ENCODE measurements around the gene TBC1D24.
A peak's percentile ranks its signal among the peaks of the same experiment; 100 is the strongest.
"Not testable (repeated sequence)": the region's sequence is repeated elsewhere in the genome, so short reads cannot be mapped to it uniquely, and the experiment has no call there.

The TBC1D24 gene

GRCh38 chr16:2518823-2519710, 44.1 kb downstream of the TBC1D24 start:
- DNase-seq = no peak

DNA sequence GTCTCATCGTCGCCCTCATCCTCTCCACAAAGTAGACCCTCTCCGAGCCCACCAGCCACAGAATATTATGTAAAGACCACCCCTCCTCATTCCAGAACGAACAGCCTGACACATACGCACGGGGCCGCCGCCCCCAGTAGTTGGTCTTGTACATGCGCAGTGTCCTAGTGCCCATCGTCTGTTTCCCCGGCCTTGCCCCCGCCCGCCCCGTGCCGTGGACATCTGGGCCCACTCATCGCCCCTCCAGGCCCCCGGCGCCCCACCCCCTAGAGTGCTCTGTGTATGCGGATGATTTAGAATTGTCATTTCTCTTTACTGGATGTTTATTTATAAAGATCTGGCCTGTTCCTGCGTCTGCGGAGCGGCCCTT, 44.8 kb downstream of the TBC1D24 start:
- no peak for DNase-seq

GRCh38 chr16:2520097-2520783, 45.3 kb downstream of the TBC1D24 start, which contains the start of gene AMDHD2:
AMDHD2 (plus strand) TSS chr16:2520371; CDS start chr16:2520459, 88 bp downstream.
- DNase-seq = peak; percentile 90

- DNase-seq = no peak
Observed at GRCh38 chr16:2520784-2521531, 46.0 kb downstream of the TBC1D24 start.

DNA sequence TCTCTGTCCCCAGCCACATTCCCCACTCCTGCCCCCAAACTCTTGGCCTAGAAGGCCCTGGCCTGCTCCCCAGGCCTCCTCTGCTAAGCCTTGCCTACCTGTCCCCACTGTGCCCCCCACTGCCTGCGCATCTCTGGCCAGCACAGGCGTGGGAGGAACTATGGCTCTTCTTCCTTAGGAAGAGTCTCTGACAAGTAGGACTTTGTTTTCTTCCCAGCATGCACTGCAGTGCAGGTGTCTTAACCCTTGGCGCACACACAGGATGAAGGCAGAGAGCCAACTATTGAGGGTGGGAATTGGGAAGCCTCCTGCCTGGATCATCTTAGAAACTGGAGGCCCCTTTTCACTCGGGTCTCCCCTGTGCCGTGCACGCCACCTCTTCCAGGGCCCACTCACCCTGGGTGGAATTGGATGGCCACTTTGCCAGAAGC, 48.9 kb downstream of the TBC1D24 start:
- no peak for DNase-seq

GRCh38 chr16:2524339-2524938, 49.5 kb downstream of the TBC1D24 start:
- no peak for DNase-seq

DNA sequence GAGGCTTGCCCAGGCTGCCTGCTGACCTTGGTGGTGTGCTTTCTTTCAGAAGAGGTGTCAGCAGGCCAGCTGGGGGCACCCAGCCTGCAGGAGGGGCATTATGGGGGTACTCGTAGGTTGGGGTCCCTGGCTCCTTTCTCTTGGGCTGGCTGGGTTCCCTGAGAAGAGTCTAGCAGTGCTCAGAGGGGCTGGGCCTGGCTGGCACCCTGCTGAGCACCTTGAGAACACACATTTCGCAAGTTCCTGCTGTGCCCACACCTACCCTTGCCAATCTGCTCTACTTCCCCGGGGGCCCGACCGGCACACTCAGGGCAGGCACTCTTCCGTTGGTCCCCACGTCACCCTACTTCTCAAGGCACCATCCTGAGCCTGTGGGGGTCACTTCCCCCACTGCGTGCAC, 51.2 kb downstream of the TBC1D24 start:
- DNase-seq = no peak

DNA sequence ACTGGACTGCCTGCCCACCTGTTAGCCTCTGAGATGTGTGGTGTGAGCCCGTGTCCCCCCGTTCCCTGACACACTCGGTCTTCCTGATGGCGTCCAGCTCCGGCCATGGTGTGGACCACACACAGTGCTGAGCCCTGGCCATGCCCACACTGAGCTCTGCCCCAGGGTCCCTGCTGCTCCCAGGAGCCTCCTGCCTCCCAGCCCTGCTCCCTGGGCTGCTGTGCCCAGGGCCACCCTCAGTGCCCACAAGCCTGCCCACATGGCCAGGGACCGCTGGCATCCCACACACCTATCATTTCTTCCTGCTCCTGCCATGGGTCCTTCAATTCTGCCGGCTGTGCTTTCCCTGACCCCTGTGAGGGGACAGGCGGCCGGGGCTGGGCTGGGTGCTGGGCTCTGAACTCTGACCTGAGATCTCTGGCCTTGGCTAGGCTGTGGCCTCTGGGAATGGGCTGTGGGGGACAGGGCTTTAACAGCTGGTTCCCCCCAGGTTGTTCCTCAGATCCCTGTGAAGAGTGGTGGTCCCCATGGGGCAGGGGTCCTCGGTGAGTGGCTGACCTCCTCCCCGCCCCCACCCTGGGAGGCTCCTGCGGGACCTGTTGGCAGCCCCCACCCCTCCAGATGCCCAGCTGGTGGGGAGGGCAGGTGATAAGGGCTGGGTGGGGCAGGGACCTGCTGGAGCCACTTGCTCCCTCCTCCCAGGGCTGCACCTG, 52.3 kb downstream of the TBC1D24 start:
- DNase-seq = no peak

DNA sequence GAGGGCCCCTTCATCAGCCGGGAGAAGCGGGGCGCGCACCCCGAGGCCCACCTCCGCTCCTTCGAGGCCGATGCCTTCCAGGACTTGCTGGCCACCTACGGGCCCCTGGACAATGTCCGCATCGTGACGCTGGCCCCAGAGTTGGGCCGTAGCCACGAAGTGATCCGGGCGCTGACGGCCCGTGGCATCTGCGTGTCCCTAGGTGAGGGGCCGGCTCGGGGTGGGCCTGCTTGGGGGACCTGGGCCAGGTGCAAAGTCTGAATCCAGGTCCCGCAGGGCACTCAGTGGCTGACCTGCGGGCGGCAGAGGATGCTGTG, 52.8 kb downstream of the TBC1D24 start:
- no peak for DNase-seq

GRCh38 chr16:2528161-2529060, 53.5 kb downstream of the TBC1D24 start:
- DNase-seq = no peak

DNA sequence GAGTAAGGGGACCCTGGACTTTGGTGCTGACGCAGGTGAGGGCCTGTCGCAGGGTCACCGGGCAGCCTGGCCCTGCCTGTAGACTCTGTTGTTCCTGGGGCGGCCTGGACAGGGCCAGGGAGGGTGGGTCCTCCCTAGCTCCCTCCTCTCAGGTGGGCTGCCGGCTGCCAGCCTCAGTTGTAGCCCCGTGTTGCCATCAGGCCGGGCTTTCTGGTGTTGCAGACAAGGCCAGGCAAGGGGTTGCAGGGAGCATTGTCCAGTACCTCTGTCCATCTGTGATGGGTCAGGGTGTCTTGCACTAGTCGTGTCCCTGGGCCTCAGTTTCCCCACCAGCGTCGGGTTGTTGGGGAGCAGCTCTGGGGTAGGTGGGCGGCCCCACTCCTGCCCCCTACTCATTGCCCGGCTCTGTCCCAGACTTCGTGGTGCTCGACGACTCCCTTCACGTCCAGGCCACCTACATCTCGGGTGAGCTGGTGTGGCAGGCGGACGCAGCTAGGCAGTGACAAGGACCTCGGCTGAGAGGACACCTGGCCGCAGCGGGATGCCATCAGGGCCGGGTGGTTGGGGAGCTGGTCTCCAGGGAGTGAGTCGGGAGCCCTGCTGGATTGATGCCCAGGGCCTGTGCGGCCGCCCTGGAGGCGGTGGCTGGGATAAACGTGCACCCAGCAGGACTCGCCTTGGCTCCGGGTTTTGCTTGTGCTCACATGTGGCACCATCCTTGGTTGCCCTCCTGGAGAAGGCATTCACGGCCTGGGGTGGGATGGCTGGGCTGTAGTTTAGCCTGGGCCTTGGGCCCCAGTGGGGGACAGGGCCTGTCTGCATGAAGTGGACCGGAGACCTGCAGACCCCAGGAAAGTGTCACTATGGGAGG, 54.4 kb downstream of the TBC1D24 start:
- no peak for DNase-seq

- DNase-seq = no peak
Observed at GRCh38 chr16:2529961-2530628, 55.2 kb downstream of the TBC1D24 start.

DNA sequence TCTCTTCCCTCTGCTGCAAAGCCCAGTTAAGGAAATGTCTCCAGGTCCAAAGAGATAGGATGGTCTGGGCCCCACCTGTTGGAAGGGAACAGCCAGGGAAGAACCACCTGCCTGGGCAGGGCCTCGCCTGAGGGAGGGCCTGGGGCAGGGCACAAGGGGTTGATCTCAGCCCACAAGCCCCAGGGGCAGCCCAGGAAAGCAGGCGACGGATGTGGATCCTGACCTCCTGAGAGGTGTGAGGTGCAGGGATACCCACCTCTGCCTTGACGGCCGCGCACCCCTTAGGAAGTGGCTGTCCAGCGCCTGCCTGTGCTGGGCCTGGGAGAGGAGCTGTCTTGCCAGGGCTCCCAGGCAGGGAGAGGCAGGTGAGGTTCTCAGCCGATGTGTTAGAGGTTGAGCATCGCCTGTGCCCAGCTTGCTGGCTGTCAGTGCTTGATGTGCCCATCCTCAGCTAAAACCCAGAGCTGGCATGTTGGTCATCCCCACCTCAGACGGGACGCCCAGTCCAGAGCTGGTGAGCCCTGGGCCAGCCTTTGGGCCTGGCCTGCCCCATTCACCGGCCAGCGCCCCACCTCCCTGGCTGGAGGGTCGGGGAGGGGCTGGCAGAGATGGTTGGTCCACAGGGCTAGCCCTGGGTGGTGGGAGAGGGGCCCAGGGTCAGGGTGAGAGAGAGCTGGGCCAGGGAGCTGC, 55.8 kb downstream of the TBC1D24 start:
- DNase-seq = no peak

DNA sequence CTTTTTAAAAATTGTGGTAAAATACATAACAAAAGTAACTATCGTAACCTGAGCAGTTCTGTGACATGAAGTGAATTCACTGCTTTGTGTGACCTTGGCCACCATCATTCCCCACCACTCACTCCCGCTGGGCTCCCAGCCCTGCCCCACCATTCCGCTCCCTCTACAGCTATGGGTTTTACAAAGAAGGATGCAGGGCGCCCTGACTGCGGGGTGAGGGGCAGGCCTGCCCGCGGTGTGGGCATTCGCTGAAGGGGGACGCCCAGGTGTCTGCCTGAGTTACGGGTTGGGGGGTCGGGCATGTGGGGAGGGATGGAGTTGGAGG, 56.4 kb downstream of the TBC1D24 start, which contains the start of gene CEMP1:
Gene CEMP1, minus strand, starts transcription at position 38 of the 325 bp plus-strand sequence. CDS start 335 bp downstream, outside the sequence.
- no peak for DNase-seq

DNA sequence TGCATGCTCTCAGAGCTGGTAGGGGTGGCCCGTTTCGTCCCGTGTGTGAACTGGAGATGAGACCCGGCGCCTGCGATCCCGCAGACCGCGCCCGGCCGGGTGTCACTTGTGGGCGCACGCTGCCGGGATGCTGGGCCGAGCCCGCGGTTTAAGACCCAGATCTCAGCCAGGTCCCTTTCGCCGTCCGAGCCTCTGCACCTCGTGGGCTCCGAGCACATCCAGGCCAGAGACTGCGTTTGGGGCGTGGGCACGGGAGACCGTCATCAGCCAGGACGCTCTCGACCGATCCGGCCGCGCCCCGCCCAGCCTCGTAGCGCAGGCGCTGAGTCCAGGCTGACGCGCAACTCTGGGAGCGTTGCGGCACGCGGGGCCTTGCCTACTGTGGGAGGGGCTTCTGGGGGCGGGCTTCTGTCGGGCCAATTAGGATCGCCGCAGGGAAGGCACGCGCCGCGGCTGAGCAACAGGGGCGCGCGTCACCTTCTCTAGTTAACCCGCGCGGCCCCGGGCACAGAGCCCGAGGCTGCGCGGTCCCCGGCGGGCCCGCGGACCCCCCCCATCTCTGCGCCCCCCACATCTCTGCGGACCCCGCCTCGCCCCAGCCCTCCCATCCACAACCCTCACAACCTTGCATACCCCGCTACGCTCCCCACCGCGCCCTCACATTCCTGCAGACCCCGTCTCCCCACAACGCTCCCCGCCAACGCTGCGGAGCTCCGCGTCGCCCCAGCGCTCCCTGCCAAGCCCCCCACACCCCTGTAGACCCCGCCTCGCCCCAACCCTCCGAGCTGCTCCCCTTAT, 57.0 kb downstream of the TBC1D24 start:
- peak; percentile 97 for DNase-seq

- DNase-seq = peak; percentile 84
Observed at GRCh38 chr16:2532494-2533141, 57.7 kb downstream of the TBC1D24 start.

- not testable (repeated sequence) for DNase-seq
Observed at GRCh38 chr16:2533142-2533755, 58.3 kb downstream of the TBC1D24 start.

Data from activated CD8-positive, alpha-beta memory T cell treated with anti-CD3 and anti-CD28 coated beads for 24 hours (primary cell).